Measurements from ENCODE around the gene FNDC3B.

- TF ChIP-seq TAF1 (IDR thresholded peaks at IDR 0.05; ENCODE audit: low read depth) (no peak), ZBTB7A (IDR thresholded peaks at IDR 0.05; ENCODE audit: low read depth) (no peak), CEBPB (IDR thresholded peaks at IDR 0.05) (no peak), FOXM1 (IDR thresholded peaks at IDR 0.05; ENCODE audit: borderline replicate concordance, low read depth) (no peak), REST (IDR thresholded peaks at IDR 0.05; ENCODE audit: low read depth) (no peak), YY1 (IDR thresholded peaks at IDR 0.05; ENCODE audit: low read depth) (no peak), CREB1 (IDR thresholded peaks at IDR 0.05; ENCODE audit: low read depth) (no peak)
These were observed 73.3 kb downstream of the FNDC3B start for GRCh38 chr3:172112734-172113120.

Measured in Ishikawa (cell line).